Ovary (tissue), 3 donors: ENCODE results near the gene IL2.

Experiments
- EP300 ChIP-seq: sonication (generic); formaldehyde crosslinking; IDR thresholded peaks from one replicate; pipeline ENCODE4 v1.6.1; 2017; ENCODE audit warnings: antibody characterized with exemption
- TF ChIP-seq, protein P1 (sequence below), 3 donors: fragments of 450-650 bp in 2 of 3; fragments of 200-600 bp in 1 of 3; IDR thresholded peaks; one replicate each; pipeline versions ENCODE4 v1.5.1 to v1.8.0; 2016 to 2022; ENCODE audit warnings: antibody characterized with exemption in 3 of 3, mild to moderate bottlenecking in 1 of 3
- donor health status: DM: no; HTN: no; CAD: no.

DNA sequence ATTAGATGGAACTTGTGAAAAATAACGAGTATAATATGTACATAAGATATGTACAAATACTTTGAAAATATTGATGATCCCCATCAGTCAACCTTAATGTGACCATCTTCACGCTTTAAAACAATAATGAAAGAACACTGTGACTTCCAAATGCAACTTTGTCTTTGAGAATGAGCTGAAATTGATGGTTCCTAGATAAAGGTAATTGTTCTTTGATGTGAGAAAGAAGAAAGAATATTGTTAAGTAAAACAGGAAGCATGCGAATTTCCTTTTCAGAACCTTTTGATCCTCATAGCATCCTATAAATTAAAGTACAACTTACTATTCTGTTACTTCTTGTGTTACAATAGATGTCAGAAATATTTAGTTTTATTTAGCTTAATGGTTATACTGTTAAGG, 22.2 kb downstream of the IL2 start:
- TF ChIP-seq EP300, result no peak
- TF ChIP-seq, protein P1, sequence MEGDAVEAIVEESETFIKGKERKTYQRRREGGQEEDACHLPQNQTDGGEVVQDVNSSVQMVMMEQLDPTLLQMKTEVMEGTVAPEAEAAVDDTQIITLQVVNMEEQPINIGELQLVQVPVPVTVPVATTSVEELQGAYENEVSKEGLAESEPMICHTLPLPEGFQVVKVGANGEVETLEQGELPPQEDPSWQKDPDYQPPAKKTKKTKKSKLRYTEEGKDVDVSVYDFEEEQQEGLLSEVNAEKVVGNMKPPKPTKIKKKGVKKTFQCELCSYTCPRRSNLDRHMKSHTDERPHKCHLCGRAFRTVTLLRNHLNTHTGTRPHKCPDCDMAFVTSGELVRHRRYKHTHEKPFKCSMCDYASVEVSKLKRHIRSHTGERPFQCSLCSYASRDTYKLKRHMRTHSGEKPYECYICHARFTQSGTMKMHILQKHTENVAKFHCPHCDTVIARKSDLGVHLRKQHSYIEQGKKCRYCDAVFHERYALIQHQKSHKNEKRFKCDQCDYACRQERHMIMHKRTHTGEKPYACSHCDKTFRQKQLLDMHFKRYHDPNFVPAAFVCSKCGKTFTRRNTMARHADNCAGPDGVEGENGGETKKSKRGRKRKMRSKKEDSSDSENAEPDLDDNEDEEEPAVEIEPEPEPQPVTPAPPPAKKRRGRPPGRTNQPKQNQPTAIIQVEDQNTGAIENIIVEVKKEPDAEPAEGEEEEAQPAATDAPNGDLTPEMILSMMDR (IDR thresholded peaks at IDR 0.05), result no peak
